CD1c-positive myeloid dendritic cell (primary cell): ENCODE results near the gene B4GALT1.
"Not testable (repeated sequence)": the region's sequence is repeated elsewhere in the genome, so short reads cannot be mapped to it uniquely, and the experiment has no call there.

ENCODE experiments used
- DNase-seq: peaks from one replicate; pipeline ENCODE4 v3.0.0-alpha.2; 2016; ENCODE audit errors: extremely low spot score

The B4GALT1 gene

DNA sequence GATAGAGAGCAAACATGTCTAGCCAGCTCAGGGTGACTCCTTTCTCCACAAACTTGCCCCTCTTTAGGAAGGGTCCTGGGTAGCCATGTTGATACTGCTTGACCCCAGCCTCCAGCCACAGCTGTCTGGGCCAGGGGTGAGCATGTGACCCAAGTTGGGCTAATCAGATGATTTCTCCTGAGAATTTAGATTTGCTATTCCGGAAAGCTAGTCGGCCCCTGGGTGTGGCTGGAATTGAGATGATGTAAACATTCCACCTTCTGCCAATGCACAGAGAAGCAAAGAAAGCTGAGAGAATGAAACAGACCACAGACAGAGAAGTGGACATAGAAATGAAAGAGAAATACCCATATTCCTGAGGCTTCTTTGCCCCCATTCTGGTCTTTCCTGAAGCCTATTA, 17.8 kb upstream of the B4GALT1 start:
- DNase-seq, result no peak

DNA sequence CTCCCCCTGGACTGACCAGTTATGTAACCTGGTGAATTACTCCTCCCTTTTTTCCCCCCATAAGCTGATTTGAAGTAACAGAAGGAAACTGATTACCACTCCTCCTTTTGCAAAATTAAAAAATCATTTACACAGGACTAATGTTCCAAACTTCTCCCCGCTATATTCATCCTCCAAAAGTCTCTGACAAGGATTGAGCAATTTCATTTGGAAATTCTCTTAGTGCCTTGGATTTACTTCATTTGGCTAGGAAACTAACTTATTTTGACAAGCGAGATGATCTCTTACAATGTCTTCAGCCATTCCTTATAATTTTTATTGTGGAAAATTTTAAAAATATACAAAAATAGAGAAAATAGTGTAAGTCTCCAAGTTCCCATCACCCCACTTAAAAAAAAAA, 15.4 kb upstream of the B4GALT1 start:
- DNase-seq, result no peak

DNA sequence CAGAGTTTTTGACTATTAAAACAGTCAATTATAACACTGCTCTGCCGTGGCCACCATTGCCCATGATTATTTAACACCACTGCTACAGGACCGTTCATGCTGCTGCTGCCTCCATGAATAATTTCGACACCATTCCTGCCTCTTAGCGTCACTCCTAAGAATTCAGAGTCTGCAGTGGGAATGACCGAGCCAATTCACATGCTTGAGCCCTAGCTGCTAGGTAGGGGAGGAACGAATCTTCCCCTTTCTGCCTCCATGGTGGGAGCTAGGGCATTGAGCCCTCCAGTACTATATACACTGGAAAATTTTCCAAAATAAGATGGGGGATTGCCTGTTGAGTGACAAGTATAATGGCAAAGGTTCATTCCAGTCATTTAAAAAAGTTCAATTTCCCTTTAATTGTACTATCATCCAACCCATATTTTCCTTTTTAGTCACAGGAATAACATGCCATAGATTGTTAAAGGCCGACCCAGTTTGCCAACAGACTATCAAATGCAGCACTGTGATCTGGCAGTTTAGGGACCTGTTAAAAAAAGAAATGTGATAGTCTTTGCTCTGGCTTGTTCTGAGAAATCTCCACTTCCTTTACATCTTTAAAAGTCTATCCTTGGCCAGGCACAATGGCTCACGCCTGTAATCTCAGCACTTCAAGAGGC, 13.5 kb upstream of the B4GALT1 start:
- DNase-seq, result no peak

DNA sequence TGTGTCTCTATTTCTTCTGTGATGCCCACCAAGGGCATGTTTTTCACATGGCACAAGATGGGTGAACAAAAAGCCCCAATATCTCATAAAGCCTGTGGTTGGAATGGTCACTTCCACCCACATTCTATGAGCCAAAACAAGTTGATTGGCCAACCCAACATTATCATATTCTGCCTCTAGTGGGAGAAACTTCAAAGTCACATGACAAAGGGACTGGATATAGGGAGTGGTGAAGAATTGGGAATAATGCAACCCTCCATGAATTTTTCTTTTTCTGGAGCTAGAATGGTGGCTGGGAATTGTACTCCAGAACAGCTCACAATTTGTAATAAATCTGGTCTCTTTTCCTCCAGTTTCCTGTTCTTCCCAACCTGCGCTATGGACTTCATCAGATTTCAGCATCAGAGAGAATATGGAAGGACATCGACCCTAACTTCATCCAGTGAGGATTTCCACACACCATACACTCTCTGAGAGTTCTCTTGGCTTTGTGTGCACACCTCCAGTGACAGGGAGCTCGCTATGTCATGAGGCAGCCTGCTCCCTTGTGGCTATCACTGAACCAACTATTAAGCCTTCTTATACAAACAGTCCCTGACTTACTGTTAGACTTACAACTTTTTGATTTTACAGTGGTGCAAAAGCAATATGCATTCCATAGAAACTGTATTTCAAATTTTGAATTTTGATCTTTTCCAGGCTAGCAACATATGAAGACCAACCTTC, 12.0 kb upstream of the B4GALT1 start:
- DNase-seq, result no peak

DNA sequence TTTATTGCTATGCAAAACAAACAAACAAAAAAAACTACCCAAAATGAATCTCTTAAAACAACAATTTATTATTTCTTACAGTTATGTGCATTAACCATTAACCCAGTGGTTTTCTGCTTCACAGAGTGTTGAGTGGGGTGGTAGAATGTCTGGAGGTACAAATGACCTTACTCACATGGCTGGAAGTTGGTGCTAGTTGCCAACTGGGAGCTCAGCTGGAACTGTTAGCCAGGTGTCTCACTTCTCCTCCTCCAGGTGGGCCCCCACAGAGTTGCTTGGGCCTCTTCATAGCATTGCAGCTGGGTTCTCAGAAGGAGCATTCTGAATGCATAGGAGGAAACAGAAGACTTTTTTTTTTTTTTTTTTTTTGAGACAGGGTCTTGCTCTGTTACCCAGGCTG, 10.5 kb upstream of the B4GALT1 start:
- no peak for DNase-seq

DNA sequence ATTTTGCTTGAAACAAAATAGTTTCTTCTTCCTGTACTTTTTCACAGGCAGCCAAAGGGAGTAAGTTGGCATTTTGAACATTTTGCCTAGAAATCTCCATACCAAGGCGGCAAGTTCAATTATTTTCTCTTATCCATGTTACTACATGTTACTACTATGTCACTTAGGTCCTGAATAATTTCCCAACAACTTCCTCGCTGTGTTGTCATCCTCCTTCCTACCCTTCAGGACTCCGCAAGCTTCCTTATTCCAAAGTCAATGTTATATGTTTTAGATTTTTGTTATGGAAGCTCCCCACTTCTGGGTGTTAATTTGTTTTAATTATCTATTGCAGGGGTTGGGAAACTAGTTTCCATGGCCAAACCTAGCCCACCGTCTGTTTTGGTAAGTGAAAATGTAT, 9.9 kb upstream of the B4GALT1 start:
- DNase-seq, result no peak

DNA sequence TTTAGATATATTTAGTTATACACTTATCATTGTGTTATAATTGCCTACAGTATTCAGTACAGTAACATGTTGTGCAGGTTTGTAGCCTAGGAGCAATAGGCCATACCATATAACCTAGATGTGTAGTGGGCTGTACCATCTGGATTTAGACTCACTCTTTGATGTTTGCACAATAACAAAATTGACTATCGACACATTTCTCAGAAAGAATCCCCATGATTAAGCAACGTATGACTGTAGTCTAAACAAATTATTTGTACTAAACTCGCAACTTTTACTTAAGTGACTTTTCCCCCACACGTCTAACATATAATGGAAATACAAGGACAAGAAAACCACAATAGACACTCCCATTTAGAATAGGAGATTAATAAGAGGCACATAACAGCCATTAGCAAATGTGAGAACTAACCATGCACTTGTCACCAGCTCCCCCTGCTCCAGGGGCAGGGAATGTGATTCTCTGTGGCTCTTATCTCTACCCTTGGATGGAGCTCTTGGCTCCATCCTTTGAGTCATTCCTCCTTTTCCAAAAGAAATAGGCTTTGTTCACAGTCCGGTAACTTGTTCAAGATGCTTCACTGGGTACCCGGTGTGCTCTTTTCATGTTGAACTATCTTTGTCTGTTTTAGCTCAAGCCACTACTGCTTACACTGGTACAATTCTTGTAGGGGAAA, 8.7 kb upstream of the B4GALT1 start:
- DNase-seq, result no peak

DNA sequence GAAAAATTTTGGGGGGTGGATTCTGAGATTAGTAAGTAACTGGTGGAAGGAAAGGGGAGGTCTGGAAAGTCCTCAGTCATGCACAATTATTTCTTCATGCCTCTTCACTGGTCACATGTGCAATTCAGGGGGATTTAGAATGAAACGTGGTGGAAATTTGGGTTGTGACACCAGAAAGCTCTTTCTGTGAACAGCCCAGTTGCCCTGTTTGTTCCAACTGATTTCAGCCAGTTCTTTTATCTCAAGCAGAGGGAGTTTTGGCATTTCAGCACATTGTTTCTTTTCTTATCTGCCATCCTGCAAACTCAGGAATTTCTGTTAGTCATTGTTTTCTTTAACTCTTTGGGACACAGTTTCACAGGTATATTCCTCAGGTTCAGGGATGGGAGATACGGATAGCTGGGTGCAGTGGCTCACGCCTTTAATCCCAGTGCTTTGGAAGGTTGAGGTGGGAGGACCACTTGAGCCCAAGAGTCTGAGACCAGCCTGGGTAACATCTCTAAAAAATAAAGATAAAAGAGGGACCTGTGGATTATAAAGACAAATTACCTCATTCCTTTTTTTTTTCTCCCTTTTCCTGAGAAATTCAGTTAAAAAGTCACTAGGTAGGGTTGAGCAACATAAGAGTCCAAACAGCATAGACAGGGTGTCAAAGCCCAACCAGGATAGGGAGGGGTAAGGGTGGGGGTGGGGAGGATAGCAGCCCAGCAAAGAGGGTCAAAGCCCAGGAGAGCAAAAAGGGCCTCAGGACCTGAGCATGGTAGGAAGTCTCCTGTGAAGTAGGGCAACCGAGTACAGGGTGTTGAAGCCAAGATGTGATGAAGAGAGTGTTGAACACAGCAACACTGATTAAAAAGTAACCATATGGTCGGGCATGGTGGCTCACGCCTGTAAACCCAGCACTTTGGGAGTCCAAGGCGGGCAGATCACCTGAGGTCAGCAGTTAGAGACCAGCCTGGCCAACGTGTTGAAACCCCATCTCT, 5.4 kb upstream of the B4GALT1 start:
- no peak for DNase-seq

DNA sequence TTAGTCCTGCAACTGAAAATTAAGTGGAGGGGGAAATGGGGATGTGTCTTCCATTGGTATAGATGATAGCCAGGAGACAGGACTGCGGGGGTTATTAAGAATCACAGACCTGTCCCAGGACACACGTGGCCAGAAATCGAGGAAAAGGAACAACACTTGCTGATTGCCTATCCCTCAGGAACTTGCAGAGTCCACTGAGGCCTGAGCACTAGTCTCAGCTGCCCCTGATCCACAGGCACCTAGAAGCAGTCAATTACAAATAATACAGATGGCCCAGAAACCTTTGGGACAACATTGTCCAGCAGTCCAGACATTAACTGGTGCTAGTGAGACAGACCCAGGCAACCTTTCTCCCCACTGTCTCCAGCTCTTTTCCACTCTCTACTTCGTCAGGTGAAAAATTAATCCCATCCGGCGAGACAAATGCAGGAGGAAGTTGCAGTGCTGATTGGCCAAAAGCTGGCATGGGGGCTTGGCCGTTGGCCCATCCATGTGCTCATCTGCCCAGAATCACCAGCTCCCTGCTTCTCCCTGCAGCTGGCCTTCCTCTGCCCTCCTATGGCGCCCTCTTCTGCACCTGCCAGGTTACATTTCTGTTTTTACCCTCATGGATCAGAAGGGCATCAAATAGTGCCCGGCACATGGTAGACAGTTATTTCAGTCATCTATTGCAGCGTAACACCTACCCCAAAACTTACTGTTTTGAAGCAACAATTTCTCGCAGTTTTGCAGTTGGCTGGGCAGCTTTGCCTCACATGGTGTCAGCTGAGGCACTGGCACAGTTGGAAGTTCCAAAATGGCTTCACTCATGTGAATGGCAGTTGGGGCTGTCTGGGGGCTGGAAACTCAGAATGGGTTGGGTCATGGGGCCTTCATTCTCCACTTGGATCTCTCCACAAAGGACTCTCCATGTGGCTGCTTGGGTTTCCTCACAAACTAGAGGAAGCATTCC, 3.6 kb upstream of the B4GALT1 start:
- no peak for DNase-seq

DNA sequence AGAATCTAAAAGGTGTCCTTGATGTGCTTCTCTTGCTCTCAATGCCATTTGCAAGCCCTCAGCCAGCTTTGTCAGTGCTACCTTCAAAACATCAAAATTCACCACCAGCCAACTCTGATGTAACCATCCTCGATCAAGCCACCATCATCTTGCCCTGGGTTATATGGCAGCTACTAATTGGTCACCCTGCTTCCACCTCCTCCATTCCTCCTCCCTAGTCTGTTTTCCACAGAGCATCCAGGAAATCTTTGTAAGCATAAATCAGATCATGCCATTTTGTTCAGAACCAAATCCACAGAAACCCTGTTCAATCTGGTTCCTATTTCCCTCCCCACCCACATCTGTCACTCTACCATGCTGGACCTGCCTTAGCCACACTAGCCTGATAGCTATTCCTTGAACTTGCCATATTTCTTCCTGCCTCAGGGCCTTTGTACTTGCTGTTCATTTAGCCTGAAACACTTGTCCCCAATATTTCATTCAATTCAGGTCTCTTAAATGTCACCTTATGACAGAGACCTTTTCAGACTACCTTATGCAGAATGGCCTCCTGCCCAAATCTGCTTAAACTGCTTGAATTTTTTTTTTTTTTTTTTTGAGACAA, 1.9 kb upstream of the B4GALT1 start:
- no peak for DNase-seq

DNA sequence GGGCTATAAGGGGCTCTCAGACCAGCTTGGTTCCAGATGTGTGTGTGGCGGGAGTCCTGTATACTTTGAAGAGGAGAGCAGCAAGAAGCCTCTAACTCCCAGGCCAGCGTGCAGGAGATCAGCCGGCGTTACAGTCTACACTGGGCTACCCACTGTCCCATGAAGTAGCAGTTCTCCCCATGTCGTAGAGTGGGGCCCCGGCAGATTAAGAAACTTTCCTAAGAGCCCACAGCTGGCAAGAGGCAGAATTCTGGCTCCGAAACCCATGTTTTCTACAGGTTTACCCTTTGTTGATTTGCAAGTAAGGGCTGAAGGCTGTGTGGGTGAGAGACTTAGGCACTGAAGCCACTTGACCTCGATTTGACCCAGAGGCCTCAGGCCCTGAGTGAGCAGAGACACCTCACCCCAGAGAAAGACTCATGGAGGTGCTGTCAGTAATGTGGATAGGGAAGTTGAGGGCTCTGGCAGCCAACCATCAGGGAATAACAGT, 881 bp upstream of the B4GALT1 start:
- peak; percentile 86 for DNase-seq

DNA sequence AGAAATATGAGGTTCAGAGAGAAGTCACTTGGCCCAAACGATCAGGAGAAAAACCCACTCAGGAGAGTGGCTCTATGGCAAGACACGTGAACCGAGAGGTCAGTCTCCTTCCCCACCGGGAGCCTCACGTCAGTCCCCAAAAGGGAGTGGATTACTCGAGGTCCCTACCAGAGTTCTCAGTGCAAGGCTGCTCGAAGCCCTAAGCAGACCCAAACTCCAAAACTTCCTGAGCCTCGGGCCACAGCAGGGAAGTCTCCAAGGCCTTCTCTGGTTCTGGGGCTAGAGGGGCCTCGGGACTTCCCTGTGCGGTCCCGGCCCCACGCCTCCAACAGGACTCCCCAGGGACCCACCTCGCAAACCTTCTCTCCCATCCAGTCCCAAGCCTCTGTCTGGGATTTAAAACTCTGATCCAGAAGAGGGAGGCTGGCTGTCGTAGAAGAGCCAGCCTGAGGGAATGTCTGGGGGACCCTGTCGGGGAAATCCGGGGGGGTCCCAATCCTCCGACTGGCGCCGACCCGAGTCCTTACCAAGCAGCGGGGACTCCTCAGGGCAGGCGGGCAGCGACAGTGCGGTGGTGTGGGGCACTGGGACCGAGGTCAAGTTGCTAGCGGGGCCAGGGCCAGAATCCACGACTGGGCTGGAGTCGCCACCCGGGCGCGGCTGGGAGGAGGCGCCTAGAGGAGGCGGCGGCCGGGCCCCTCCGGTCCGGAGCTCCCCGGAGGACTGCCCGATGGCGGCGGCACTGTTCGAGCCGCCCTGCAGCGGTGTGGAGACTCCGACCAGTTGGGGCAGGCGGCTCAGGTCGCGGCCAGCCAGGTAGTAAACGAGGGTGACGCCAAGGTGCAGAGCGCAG, 679 bp downstream of the B4GALT1 start:
- DNase-seq, result peak; percentile 53

DNA sequence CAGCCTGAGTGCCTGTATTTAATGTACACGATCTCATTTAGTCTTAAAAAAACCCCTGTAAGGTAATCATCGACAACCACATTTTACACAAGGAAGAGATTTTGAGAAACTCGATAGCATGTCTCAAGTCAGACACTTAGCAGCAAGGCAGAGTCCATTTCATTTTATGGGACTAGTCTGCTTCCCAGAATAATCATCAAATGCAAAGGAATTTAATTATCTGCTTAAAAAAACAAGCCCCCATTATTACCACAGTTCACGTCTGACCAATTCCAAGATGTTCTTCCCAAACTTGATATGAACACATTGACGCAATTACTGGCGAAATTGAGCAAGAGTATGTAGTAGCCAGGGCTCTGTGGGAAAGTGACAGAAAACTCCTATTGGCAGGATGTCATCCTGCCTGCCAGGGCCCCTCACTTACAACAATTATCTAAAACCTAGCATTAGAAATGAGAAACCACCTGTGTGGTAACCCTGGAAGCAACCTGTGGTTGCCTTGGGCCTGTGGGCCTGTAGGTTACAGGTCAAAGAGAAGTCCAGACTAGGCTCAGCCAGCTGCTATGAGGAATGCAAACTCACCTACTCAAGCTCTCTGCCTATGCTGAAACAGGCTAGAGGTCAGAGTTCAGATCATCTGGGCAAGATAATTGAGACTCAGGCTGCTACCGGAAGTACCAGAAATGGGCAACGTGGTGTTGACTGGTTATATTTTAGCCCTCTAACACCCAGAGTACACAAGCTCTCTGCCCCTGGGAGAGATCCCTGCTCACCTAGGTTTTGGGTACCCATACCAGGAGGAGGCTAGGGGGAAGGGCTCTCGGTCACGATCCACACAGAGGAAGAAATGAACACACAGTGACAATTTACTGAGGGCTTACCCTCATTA, 1.6 kb downstream of the B4GALT1 start:
- DNase-seq, result peak; percentile 77

DNA sequence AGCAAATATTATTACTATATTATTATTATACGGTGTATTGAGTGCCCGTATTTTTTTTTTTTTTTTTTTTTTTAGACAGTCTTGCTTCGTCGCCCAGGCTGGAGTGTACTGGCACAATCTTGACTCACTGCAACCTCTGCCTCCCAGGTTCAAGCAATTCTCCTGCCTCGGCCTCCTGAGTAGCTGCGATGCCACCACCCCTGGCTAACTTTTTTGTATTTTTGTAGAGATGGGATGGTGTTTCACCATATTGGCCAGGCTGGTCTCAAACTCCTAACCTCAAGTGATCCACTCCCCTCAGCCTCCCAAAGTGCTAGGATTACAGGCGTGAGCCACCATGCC, 2.2 kb downstream of the B4GALT1 start:
- DNase-seq, result not testable (repeated sequence)

DNA sequence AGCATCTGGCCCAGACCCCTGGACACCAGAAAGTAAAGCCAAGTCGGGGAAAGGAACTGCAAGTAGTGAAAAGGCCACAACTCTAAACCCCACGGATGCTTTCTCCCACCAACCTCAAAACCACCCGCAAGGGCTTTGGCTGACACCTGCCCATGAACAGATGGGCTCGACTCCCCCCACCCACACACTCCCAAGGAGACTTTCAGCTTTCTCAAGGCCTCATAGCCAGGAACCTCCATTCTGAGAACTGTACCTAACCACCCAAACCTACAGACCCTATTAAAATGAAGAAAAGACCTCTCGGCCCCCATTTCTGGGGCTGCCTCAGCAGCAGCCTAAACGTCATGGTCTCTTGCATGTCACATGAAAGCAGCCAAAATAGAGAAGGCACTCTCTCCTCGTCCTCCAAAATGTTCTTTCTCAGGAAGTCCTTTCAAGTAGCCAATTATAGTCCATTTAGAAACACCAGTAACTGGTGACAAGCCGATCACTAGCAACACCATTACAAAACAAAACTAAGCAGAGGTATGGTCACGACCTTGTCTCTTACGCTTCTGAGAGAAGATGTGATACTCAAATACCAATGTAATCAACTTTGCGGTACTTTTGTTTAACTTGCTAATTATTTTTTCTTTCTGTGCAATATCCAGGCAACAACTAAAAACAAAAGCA, 2.9 kb downstream of the B4GALT1 start:
- DNase-seq, result peak; percentile 70

DNA sequence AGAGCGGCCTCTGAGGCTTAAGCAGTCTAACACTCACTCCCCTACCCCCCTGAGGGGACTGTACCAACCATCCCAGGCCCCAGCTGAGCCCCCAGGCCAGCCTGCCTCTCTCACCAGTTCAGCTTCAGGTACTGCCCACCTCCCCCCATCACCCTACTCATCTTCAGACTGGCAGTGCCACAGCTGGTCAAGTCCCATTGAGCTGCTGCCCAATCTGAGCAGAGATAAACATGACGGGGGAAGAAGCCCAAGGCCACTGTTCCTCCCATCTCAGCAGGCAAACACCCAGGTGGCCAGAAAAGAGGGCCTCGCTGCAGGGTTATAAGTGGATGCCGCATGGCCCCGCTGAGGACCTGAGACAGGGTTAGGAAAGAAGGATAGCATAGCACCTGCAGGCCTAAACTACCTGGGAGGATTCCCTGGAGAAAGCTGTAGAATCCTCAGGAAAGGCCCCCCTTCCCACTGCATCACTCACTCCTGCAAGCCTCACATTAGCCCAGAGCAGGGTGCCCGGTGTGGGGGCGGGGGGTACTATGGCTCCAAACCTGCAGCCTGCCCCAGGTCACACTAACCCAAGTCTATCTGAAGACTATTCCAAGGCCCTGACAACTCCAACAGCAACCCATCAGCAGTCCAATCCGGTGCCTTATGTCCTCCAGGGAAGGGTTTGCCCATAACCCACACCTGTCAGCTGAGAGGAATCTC, 3.6 kb downstream of the B4GALT1 start:
- DNase-seq, result no peak

DNA sequence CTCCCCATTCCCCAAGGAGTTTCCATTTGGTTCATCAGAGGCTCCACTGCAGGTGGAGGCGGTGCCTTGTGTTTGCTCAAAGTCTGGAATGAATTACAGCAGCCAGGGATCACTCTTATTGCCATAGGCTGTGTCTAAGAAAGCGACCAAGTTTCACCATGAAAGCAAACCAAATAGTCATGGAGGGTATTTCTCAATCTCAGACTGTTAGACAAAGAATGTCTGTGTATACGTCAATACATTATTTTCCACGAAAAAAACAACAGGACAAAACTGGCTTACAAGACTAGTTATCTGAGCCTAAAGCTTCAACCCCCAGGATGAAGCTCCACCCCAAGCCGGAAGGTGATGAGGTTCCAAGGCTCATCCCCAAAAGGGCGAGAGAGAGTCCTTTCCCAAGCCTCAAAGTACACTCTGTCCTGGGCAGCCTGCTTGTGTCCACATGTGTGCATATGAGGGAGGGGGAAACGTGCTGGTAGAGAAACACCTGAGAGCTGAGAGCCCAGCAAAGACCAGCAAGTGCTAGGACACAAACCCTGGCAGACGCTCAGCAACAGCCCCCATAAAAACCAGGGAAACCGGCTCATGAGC, 4.3 kb downstream of the B4GALT1 start:
- peak; percentile 46 for DNase-seq
